ENCODE results near the gene STK32C. TPM values are rescaled to one million over a fixed set of nuclear protein-coding genes. Genes with fewer than 3 reads are reported as not detected.

The STK32C gene
- total and polyA plus RNA-seq, 2 of the 4 experiments (the other 2 are of a cell fraction): 5.0 to 8.3 TPM

DNA sequence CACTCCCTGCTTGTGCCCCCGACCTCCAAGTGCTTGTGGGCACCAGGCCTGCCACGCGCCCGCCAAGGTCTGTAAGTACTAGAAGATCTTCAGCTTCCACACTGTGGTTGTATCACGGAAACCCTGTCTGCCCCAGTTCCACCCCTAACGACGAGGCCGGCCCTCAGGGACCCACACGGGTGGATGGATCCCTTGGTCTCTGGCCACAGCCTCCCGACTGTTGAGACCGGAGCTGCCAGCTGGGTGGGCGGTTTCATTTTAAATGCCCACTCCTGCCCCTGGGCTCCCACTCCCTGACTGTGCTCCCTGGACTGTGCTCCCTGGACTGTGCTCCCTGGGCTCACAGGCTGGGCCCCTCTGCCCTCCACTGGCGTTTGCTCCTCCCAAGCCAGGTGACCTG lies 70.9 kb downstream of the STK32C start:
- H2BK5ac ChIP-seq (ENCODE audit: low read depth, low read length, poor library complexity, severe bottlenecking): no peak overlapping the region
- no peak overlapping the region for H4K5ac ChIP-seq (ENCODE audit: low read depth, low read length)
- no peaks in the 10 kb centered on the region for H3K9me3 ChIP-seq (ENCODE audit: control insufficient read depth, insufficient read depth, low read length)
- no peak overlapping the region for H3K27ac ChIP-seq (ENCODE audit: insufficient read depth, low read length)
- H3K18ac ChIP-seq (ENCODE audit: low read depth, low read length): no peak overlapping the region
- POLR2A ChIA-PET (ENCODE audit: unreplicated experiment): no interaction called here
- no peak overlapping the region for H3K9ac ChIP-seq (ENCODE audit: low read depth, low read length)
- H3K14ac ChIP-seq (replicated peaks; ENCODE audit: low read depth, low read length): no peak overlapping the region
- intact Hi-C loops (cut with micrococcal nuclease) (no loop called here), dilution Hi-C loops (cut with HindIII; ENCODE audit: low sequenced_read_pairs, unreplicated experiment) (loop anchor here (25.0 kb wide), 1 partner anchor 100 kb away; the partner anchor contains the start of gene LRRC27), in situ Hi-C loops (cut with MboI; ENCODE audit: low sequenced_read_pairs) (no loop called here)
- H2AK5ac ChIP-seq (ENCODE audit: low read depth, low read length): no peak overlapping the region
- 100% methylated on average over 1 of the region's 13 CpGs; no CpG with 5 or more reads in 1 of the 2 experiments for WGBS, 2 experiments (ENCODE audit: extremely low coverage in 2 of 2, insufficient read length in 1 of 2)
- no peak overlapping the region for H2BK15ac ChIP-seq (ENCODE audit: low read depth, low read length)
- H3K4me3 ChIP-seq (ENCODE audit: insufficient read depth, low read depth, low read length): no peak overlapping the region
- H3K23ac ChIP-seq (ENCODE audit: low read depth, low read length): no peak overlapping the region
- no peak overlapping the region for H2AK9ac ChIP-seq (replicated peaks; ENCODE audit: low read depth, low read length, poor library complexity)
- H3K4me1 ChIP-seq (ENCODE audit: control insufficient read depth, insufficient read depth, low read length): no peaks in the 10 kb centered on the region
- ATAC-seq (ENCODE audit: low read depth) (no peak), DNase-seq (no peak)
- CTCF ChIA-PET: no interaction called here
- H4K20me1 ChIP-seq (ENCODE audit: insufficient read depth, low read length): no peaks in the 10 kb centered on the region
- no peak overlapping the region for H4K91ac ChIP-seq (ENCODE audit: insufficient read depth, low read depth, low read length)
- no peak overlapping the region for H2AFZ ChIP-seq (replicated peaks; ENCODE audit: low read length, poor library complexity)
- H3K56ac ChIP-seq (ENCODE audit: extremely low read depth, insufficient read depth, low read length): no peak overlapping the region
- H4K8ac ChIP-seq (ENCODE audit: low read depth in 2 of 2, low read length in 2 of 2): no peak overlapping the region
- no TSS peak for BruUV-seq (replicated peaks)
- H2BK120ac ChIP-seq (ENCODE audit: low read depth, low read length): no peak overlapping the region
- H3K9me1 ChIP-seq (ENCODE audit: insufficient read depth, low read length): no peaks in the 10 kb centered on the region; the same call in 1 of the 2 replicates
- H2BK20ac ChIP-seq (ENCODE audit: low read depth, low read length): no peak overlapping the region
- no peak overlapping the region for H3K4ac ChIP-seq (ENCODE audit: low read depth, low read length)
- peaks cover 7% of the 10 kb centered on the region; the same call in 1 of the 2 replicates for H3K27me3 ChIP-seq (ENCODE audit: control insufficient read depth, insufficient read depth, low read length)
- no peaks in the 10 kb centered on the region for H3K36me3 ChIP-seq (ENCODE audit: control insufficient read depth, insufficient read depth, low read length)
- H3K4me2 ChIP-seq (ENCODE audit: low read depth, low read length): no peak overlapping the region
- TF ChIP-seq CHD1 (IDR thresholded peaks at IDR 0.05; ENCODE audit: low read depth, low read length) (no peak), NFE2L2 (IDR thresholded peaks at IDR 0.05; ENCODE audit: low read depth, low read length) (no peak), RCOR1 (IDR thresholded peaks at IDR 0.05; ENCODE audit: insufficient replicate concordance, low read length) (no peak), MAFK (IDR thresholded peaks at IDR 0.05; ENCODE audit: low read depth, low read length) (no peak), POLR2A (IDR thresholded peaks at IDR 0.05; ENCODE audit: low read depth, low read length) (no peak), RFX5 (IDR thresholded peaks at IDR 0.05; ENCODE audit: low read depth, low read length) (no peak), FOS (IDR thresholded peaks at IDR 0.05; ENCODE audit: low read depth, low read length) (no peak), MXI1 (IDR thresholded peaks at IDR 0.05; ENCODE audit: borderline replicate concordance, low read depth, low read length) (no peak), SMC3 (IDR thresholded peaks at IDR 0.05; ENCODE audit: low read depth, low read length) (no peak), RAD21 (IDR thresholded peaks at IDR 0.05; ENCODE audit: low read length) (no peak), MAZ (IDR thresholded peaks at IDR 0.05; ENCODE audit: borderline replicate concordance, low read depth, low read length) (no peak), CEBPB (IDR thresholded peaks at IDR 0.05; ENCODE audit: low read depth, low read length) (no peak), BHLHE40 (IDR thresholded peaks at IDR 0.05; ENCODE audit: low read depth, low read length) (no peak)
- TF ChIP-seq, protein P1, sequence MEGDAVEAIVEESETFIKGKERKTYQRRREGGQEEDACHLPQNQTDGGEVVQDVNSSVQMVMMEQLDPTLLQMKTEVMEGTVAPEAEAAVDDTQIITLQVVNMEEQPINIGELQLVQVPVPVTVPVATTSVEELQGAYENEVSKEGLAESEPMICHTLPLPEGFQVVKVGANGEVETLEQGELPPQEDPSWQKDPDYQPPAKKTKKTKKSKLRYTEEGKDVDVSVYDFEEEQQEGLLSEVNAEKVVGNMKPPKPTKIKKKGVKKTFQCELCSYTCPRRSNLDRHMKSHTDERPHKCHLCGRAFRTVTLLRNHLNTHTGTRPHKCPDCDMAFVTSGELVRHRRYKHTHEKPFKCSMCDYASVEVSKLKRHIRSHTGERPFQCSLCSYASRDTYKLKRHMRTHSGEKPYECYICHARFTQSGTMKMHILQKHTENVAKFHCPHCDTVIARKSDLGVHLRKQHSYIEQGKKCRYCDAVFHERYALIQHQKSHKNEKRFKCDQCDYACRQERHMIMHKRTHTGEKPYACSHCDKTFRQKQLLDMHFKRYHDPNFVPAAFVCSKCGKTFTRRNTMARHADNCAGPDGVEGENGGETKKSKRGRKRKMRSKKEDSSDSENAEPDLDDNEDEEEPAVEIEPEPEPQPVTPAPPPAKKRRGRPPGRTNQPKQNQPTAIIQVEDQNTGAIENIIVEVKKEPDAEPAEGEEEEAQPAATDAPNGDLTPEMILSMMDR (conservative IDR thresholded peaks at IDR 0.05; ENCODE audit: low read depth, low read length): no peak
- TF ChIP-seq, protein P2, sequence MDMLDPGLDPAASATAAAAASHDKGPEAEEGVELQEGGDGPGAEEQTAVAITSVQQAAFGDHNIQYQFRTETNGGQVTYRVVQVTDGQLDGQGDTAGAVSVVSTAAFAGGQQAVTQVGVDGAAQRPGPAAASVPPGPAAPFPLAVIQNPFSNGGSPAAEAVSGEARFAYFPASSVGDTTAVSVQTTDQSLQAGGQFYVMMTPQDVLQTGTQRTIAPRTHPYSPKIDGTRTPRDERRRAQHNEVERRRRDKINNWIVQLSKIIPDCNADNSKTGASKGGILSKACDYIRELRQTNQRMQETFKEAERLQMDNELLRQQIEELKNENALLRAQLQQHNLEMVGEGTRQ (IDR thresholded peaks at IDR 0.05; ENCODE audit: low read depth, low read length): no peak
- TF ChIP-seq, protein P3, sequence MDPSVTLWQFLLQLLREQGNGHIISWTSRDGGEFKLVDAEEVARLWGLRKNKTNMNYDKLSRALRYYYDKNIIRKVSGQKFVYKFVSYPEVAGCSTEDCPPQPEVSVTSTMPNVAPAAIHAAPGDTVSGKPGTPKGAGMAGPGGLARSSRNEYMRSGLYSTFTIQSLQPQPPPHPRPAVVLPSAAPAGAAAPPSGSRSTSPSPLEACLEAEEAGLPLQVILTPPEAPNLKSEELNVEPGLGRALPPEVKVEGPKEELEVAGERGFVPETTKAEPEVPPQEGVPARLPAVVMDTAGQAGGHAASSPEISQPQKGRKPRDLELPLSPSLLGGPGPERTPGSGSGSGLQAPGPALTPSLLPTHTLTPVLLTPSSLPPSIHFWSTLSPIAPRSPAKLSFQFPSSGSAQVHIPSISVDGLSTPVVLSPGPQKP (IDR thresholded peaks at IDR 0.05; ENCODE audit: borderline replicate concordance, low read depth, low read length): no peak
- H3K79me1 ChIP-seq (ENCODE audit: low read depth in 1 of 2, low read length in 2 of 2): no peaks in the 10 kb centered on the region
